ENCODE results near the gene S100A6.
"Not testable (repeated sequence)": the region's sequence is repeated elsewhere in the genome, so short reads cannot be mapped to it uniquely, and the experiment has no call there.

S100A6 gene

DNA sequence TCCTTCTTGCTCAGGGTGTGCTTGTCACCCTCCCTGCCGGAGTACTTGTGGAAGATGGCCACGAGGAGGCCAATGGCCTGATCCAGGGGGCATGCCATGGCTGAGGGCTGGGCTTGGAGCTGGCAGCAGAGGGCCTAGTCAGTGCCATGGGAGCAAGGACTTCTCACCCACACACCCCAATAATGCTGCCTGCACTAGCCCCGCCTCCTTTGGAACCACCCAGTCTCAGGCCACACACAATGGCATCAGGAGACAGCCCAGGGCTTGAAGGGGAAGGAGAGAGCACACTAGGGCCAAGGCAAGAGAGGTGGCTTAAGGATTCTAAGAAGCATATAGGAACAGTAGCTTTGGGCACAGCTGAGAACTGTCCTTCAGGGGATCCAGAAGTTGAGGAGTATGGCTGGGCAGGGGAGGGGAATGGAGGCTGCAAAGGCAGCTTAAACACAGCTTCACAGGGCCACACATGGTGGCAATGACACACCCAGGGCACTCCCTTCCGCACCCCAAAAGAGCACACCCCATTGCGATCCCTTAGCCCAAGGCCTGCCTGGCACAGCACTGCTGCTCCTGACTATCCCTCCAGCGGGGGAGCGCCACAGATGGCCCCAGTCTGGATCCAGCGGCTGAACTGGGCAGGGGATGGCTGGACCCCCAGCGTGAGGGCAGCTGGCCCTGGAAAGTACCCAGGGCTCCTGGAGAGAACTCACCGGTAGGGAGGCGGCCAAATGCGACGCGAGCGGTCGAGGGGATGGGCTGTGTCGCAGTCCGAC is at the start of gene S100A6:
S100A6 (minus strand) TSS at position 750 of the 770 bp plus-strand sequence; CDS start at position 98, 652 bp downstream.
- peak in 1 of 2 experiments; percentile 39 for DNase-seq

DNA sequence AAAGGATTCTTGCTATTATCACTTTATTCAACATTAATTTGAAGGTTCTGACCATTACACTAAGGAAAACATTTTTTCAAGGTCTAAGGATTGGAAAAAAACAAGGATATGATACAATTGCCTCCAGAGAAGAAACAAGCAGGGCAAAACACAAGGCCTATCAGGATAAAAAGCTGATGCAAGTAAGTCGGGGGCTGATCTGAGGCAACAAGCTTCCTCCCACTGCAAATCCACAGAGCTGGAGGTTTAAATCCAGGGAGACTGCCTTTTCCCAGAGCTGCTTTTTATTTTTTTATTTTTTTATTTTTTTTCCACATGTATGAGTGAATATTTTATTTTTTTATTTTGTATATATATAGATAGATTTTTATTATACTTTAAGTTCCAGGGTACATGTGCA is 49.2 kb upstream of the S100A6 start:
- DNase-seq, result no peak

GRCh38 chr1:153583976-153584375 is 48.2 kb upstream of the S100A6 start:
- no peak for DNase-seq

DNA sequence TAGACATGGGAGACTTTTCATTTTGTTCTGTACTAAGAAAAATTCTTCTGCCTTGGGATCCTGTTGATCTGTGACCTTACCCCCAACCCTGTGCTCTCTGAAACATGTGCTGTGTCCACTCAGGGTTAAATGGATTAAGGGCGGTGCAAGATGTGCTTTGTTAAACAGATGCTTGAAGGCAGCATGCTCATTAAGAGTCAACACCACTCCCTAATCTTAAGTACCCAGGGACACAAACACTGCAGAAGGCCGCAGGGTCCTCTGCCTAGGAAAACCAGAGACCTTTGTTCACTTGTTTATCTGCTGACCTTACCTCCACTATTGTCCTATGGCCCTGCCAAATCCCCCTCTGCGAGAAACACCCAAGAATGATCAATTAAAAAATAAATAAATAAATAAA is 47.7 kb upstream of the S100A6 start:
- DNase-seq, result peak in 1 of 2 experiments; percentile 21

DNA sequence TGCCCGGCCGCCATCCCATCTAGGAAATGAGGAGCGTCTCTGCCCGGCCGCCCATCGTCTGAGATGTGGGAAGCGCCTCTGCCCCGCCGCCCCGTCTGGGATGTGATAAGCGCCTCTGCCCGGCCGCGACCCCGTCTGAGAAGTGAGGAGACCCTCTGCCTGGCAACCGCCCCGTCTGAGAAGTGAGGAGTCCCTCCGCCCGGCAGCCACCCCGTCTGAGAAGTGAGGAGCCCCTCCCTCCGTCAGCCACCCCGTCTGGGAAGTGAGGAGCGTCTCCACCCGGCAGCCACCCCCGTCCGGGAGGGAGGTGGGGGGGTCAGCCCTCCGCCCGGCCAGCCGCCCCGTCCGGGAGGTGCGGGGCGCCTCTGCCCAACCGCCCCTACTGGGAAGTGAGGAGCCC is 47.0 kb upstream of the S100A6 start:
- DNase-seq, result not testable (repeated sequence)

GRCh38 chr1:153578936-153579335 is 43.1 kb upstream of the S100A6 start:
- no peak for DNase-seq

DNA sequence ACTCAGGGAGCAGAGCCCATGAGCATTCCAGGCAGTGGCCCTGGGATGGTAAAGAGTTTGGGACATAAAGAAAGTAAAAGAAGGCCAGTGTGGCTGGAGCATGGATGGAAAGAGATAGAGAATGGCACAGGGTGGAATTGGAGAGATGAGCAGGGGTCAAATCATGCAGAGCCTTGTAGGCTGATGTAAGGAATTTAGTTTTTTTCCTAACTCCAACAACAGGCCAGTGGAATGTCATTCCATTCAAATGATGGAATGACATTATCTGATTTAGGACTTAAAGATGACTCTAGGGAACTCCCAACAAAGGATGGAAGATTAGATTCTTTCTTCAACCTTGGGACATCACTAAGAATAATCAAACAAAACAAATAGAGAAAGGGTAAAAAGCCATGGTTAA is 42.7 kb upstream of the S100A6 start:
- DNase-seq, result no peak

DNA sequence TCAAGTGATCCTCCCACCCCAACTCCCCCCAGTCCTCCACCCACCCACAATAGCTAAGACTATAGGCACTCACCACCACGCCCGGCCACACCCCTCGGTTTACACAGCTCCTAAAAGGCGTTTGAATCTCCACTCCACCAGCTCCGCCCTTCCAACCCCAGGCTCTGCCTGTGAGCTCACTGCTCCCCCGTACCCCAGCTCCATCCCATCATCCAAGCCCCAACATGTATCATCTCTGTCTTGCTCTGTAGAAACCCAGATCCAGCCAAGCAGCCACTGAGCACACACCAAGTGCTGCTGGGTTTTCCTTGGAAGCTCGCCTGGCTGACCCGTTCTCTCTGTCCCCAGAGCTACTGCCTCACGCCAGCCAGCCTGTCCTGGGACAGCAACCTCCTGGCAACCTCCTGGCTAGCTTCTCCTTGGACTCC is 41.8 kb upstream of the S100A6 start:
- no peak for DNase-seq

GRCh38 chr1:153577138-153577537 is 41.3 kb upstream of the S100A6 start:
- peak in 1 of 2 experiments; percentile 9 for DNase-seq

DNA sequence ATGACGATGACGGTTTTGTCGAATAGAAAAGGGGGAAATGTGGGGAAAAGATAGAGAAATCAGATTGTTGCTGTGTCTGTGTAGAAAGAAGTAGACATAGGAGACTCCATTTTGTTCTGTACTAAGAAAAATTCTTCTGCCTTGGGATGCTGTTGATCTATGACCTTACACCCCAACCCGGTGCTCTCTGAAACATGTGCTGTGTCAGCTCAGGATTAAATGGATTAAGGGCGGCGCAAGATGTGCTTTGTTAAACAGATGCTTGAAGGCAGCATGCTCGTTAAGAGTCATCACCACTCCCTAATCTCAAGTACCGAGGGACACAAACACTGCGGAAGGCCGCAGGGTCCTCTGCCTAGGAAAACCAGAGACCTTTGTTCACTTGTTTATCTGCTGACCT is 39.7 kb upstream of the S100A6 start:
- peak; percentile 51 to 85 for DNase-seq

GRCh38 chr1:153575081-153575491 is 39.3 kb upstream of the S100A6 start:
- not testable (repeated sequence) for DNase-seq

GRCh38 chr1:153573351-153573750 is 37.6 kb upstream of the S100A6 start:
- peak in 1 of 2 experiments; percentile 67 for DNase-seq

DNA sequence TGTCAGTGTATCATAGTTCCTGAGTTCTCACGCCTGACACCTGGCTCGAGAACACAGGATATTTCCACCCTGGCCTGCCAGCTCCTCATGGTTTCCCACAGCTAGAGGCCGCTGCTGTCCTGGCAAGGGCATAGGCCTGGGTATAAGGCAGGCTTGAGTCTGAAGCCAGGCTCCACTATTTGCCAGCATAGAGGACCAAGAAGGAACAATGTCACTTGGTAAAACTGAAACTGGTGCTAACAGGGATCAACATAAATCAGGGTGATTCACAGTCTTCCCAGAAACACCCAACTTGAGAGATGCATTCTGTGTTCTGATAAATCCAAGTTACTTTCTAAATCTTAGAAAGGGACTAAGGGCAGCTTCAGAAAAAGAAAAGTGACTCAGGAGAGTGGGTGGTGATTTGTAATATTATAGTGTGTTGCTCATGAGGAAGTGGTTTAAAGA is 36.8 kb upstream of the S100A6 start:
- DNase-seq, result peak; percentile 59 to 81

GRCh38 chr1:153571706-153572105 is 35.9 kb upstream of the S100A6 start:
- DNase-seq, result no peak

- DNase-seq, result no peak
These were observed 35.1 kb upstream of the S100A6 start for GRCh38 chr1:153570874-153571273.

DNA sequence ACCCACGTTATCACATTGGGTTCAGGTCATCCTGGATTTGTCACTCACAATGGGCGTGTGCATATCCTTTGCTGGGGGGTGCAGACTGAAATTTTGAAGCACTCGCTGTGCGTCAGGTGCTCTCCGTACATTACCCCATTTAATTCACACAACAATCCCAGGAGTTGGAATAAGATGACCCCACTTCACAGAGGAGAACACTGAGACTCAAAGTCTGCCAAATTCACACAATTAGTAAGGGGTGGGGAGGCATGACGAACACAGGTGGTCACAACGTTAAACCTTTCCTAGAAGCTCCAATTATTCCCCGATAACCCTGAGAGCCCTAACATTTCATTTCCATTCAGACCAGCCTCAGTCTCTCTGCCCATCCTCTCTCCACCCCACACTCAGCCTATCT is 33.7 kb upstream of the S100A6 start:
- no peak for DNase-seq

- peak; percentile 69 to 84 for DNase-seq
These were observed 32.7 kb upstream of the S100A6 start for GRCh38 chr1:153568367-153569099.

DNA sequence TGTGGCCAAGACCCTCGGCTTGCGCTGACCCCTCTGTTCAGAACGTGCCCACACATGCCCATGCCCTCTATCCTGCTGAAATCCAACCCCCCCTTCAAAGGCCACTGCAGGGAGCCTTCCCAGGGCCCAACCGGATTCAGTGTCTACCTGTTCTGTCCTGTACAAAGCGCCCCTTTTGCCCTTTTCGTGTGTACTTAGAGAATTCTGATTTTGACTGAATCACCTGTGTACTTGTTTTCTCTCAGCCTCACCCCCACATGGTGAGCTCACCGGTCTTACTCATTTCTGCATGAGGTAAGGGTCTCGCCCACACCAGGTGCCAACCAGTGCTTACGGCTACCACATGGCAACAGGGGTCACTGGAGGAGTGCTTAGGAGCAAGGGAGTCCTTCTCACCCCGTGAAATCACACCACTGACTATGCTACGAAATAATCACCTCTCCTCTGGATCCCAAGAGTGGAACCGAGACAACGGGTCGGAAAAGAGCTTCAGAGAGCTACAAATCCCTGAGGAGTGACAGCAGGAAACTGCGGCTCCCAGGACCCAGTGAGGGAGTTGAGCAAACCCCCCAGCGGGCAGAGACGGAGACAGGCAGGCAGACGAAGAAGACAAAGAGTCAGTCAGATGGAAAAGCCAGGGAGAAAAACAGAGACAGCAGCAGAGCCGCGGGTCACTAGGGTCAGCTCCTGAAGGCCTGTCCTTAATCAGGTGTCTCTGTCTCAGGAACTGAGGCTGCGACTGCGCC is 32.0 kb upstream of the S100A6 start:
- peak; percentile 27 to 39 for DNase-seq

- DNase-seq, result peak; percentile 92 to 95
These were observed 30.9 kb upstream of the S100A6 start for GRCh38 chr1:153566414-153567371.

GRCh38 chr1:153565529-153566374 is 30.0 kb upstream of the S100A6 start, which contains the start of gene S100A2:
S100A2 (minus strand) TSS chr1:153565844; CDS start chr1:153563877, 1,967 bp downstream.
- DNase-seq, result peak; percentile 4 to 54

DNA sequence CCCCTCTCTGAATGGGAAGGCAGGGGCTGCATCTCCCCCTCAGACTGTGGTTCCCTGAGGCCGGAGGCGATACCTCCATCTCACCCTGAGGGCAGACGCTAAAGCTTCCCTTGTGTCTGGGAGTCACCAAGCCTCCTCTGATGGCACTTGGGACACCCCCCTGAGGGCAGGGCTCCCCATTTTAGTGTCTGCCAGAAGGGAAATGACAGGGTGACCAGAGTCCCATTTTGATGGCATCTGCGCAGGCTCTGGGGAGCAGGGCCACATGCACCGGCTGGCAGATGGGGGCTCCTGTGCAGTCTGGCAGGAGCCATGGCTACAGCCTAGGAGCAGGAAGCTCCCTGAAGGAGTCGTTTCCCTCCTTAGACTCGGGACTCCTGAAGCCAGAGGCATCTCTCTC is 28.2 kb upstream of the S100A6 start:
- DNase-seq, result no peak

All from NCI-H524 (cell line).